Measurements from ENCODE around the gene BCL2. TPM values are rescaled to one million over a fixed set of nuclear protein-coding genes. Genes with fewer than 3 reads are reported as not detected.

Gene BCL2
- total and polyA plus RNA-seq, 2 donors from 2014 or later = 6.0 to 39.2 TPM

DNA sequence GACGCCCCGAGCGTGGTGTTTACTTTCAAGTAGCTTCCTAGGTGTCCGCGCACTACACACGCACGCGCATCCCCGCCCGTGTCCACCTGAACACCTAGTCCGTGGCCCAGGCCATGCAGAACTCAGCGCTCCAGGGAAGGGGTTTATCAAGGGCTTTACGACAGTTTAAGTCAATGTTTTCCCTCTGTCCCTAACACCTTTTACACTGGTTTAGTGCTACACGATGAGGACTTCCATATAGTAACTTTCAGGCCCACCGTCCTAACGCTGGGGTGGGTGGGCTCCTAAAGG is 1.4 kb upstream of the BCL2 start:
- FAIRE-seq = no peak

DNA sequence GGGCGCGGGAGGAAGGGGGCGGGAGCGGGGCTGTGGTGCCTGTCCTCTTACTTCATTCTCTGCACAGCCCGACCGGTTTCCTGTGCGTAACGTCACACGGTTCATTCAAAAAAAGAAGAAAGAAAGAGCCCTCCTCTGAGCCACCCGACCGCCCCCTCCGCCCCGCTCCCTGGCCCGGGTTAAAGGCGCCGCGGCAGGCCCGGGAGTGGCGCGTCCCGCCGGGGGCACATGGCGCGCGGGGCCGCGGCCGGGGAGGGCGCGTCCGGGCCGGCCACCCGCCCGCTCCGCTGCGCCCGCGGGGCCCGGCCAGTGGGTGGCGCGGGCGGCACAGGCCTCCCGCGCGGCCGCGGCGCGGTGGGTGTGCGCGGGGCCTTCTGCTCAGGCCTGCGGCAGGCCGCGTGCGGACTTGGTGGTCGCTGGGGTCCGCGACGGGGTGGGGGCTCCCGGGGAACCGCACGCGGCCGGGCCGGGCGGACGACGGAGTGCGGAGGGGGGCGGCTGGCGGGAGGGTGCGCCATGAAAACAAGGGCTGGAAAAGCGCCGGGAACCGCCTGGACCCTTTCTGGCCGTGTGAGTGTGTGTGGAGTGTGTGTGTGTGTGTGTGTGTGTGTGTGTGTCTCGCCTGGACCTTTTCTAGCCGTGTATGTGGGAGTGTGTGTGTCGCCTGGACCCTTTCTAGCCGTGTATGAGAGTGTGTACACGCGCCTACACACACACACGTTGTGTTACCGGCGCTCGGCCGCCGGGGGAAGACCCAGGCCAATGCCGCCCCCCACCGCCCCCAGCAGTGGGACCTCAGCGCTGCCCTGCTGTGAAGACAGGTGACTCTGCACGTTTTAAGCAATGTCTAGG is 780 bp upstream of the BCL2 start:
- intact Hi-C loops (cut with DNase I) = loop anchor here (10.0 kb wide), 1 partner anchor 306 kb away; no protein-coding TSS in a partner anchor

More for the DNA sequence above, 1.4 kb upstream of the BCL2 start:
- Histone ChIP-seq H3K4me3 (ENCODE audit: low read length in 3 of 3) (peak overlapping the region; percentile 61 to 81 (median 66)), H3K9ac (ENCODE audit: low read length in 3 of 3) (peak overlapping the region in 2 of 3 donors; percentile 68 to 70), H3K36me3 (ENCODE audit: control insufficient read depth in 2 of 3, insufficient read depth in 3 of 3, low read length in 3 of 3) (no peaks in the 10 kb centered on the region), H3K27ac (ENCODE audit: low read depth in 2 of 2, low read length in 2 of 2) (peak overlapping the region; percentile 64 to 68), H3K9me3 (ENCODE audit: control insufficient read depth in 2 of 3, insufficient read depth in 1 of 3, low read length in 3 of 3) (no peaks in the 10 kb centered on the region), H3K27me3 (ENCODE audit: control insufficient read depth, insufficient read depth, low read length) (no peaks in the 10 kb centered on the region), H3K4me1 (ENCODE audit: control insufficient read depth in 2 of 3, insufficient read depth in 2 of 3, low read depth in 1 of 3, low read length in 3 of 3) (peaks cover 0 to 8% (median 8%) of the 10 kb centered on the region in 3 donors)
- TF ChIP-seq, protein P1, sequence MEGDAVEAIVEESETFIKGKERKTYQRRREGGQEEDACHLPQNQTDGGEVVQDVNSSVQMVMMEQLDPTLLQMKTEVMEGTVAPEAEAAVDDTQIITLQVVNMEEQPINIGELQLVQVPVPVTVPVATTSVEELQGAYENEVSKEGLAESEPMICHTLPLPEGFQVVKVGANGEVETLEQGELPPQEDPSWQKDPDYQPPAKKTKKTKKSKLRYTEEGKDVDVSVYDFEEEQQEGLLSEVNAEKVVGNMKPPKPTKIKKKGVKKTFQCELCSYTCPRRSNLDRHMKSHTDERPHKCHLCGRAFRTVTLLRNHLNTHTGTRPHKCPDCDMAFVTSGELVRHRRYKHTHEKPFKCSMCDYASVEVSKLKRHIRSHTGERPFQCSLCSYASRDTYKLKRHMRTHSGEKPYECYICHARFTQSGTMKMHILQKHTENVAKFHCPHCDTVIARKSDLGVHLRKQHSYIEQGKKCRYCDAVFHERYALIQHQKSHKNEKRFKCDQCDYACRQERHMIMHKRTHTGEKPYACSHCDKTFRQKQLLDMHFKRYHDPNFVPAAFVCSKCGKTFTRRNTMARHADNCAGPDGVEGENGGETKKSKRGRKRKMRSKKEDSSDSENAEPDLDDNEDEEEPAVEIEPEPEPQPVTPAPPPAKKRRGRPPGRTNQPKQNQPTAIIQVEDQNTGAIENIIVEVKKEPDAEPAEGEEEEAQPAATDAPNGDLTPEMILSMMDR (IDR thresholded peaks at IDR 0.05; ENCODE audit: borderline replicate concordance, extremely low read depth, insufficient read depth) = no peak
- no peak for DNase-seq
- intact Hi-C loops (cut with DNase I) = loop anchor here (10.0 kb wide), 1 partner anchor 306 kb away; no protein-coding TSS in a partner anchor

DNA sequence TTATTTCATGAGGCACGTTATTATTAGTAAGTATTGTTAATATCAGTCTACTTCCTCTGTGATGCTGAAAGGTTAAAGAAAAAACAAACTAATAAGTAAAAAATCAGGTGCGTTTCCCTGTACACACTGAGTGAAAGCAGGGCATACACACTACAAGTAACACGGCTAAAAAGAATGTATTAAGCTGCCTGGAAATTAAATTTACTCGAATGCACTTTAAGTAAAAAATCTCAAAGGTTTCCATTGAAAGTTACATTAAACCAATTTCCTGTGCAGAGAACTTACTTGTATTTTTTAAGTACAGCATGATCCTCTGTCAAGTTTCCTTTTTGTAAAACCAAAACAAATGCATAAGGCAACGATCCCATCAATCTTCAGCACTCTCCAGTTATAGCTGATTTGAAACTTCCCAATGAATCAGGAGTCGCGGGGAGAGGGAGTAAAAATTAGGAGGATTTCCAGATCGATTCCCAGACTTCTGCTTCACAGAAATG is 633 bp downstream of the BCL2 start:
- intact Hi-C loops (cut with DNase I) = no loop called here
- Histone ChIP-seq H3K27ac (ENCODE audit: low read depth in 2 of 2, low read length in 2 of 2) (peak overlapping the region; percentile 79 to 84), H3K36me3 (ENCODE audit: control insufficient read depth in 2 of 3, insufficient read depth in 3 of 3, low read length in 3 of 3) (no peaks in the 10 kb centered on the region), H3K9ac (ENCODE audit: low read length in 3 of 3) (peak overlapping the region; percentile 19 to 76 (median 69)), H3K27me3 (ENCODE audit: control insufficient read depth, insufficient read depth, low read length) (no peaks in the 10 kb centered on the region), H3K9me3 (ENCODE audit: control insufficient read depth in 2 of 3, insufficient read depth in 1 of 3, low read length in 3 of 3) (no peaks in the 10 kb centered on the region), H3K4me3 (ENCODE audit: low read length in 3 of 3) (peak overlapping the region; percentile 53 to 86 (median 85)), H3K4me1 (ENCODE audit: control insufficient read depth in 2 of 3, insufficient read depth in 2 of 3, low read depth in 1 of 3, low read length in 3 of 3) (peaks cover 0 to 10% (median 8%) of the 10 kb centered on the region in 3 donors)
- DNase-seq = peak in 1 of 5 donors; percentile 69
- FAIRE-seq = no peak
- TF ChIP-seq, protein P1 (IDR thresholded peaks at IDR 0.05; ENCODE audit: borderline replicate concordance, extremely low read depth, insufficient read depth) = no peak

More for the DNA sequence above, 780 bp upstream of the BCL2 start:
- peaks cover 0 to 9% (median 8%) of the 10 kb centered on the region in 3 donors for H3K4me1 ChIP-seq (ENCODE audit: control insufficient read depth in 2 of 3, insufficient read depth in 2 of 3, low read depth in 1 of 3, low read length in 3 of 3)
- H3K9me3 ChIP-seq (ENCODE audit: control insufficient read depth in 2 of 3, insufficient read depth in 1 of 3, low read length in 3 of 3) = no peaks in the 10 kb centered on the region
- H3K27ac ChIP-seq (ENCODE audit: low read depth in 2 of 2, low read length in 2 of 2) = peak overlapping the region; percentile 64 to 68
- no peaks in the 10 kb centered on the region for H3K27me3 ChIP-seq (ENCODE audit: control insufficient read depth, insufficient read depth, low read length)
- TF ChIP-seq, protein P1 (IDR thresholded peaks at IDR 0.05; ENCODE audit: borderline replicate concordance, extremely low read depth, insufficient read depth) = no peak
- FAIRE-seq (no peak), DNase-seq (peak; percentile 85 to 96 (median 91))
- no peaks in the 10 kb centered on the region for H3K36me3 ChIP-seq (ENCODE audit: control insufficient read depth in 2 of 3, insufficient read depth in 3 of 3, low read length in 3 of 3)
- peak overlapping the region; percentile 43 to 70 (median 68) for H3K9ac ChIP-seq (ENCODE audit: low read length in 3 of 3)
- peak overlapping the region; percentile 61 to 81 (median 66) for H3K4me3 ChIP-seq (ENCODE audit: low read length in 3 of 3)
